Hematopoietic multipotent progenitor cell treated with erythropoietin and hydrocortisone succinate and interleukin-3 and kit ligand, for 8 days (in vitro differentiated cells): ENCODE data around the gene PLA2G2C.
A peak's percentile ranks its signal among the peaks of the same experiment; 100 is the strongest.

ENCODE experiments used
- DNase-seq: peaks from one replicate; pipeline ENCODE4 v3.0.0-alpha.2; 2015

The PLA2G2C gene

DNA sequence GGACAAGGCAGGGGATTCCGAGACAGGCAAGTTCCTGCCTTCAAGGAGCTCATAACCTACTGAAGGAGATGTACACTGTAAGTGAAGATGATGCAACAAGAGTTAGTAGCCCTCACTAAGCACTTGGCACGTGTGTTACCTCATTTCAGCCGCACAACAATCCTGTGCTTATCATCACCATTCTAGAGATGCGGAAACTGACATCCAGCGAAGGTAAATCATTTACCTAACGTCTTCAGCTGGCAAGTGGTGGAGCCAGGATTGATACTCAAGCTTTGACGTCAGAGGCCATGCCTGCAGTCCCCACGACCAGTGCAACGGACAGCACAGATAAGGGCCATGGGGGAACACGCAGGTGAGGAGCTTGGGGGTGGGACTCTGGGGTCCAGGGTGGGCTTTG is 3.3 kb downstream of the PLA2G2C start:
- no peak for DNase-seq

DNA sequence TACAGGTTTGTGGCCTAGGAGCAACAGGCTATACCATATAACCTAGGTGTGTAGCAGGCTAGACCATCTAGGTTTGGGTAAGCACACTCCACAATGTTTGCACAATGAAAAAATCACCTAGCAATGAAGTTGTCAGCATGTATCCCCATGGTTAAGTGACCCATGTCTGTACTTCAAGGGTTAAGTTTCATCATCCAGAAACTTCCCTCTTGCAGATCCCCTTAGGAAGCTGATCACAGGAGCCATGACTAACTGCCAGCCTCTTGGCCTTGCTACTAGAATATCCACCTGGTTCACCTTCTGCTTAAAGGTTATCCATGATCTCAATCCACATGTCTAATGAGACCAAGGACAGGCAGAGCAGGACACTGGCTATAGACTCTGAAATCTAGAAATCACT is 3.9 kb downstream of the PLA2G2C start:
- no peak for DNase-seq

DNA sequence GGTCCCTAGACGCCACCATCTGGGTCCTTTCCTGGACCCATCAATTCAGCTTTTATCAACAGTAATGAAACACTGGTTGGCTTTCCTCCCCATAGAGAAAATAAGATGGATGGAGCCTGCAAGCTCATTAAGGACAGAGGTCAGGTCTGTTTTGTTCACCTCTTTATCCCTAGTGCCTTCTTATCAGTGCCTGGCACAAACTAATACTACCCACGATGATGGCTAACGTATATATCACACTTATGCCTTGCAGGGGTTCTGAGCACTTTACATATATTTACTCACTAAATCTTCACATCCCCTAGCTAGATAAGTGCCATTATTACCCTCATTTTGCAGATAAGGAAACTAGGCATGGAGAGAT is 5.5 kb downstream of the PLA2G2C start:
- peak; percentile 44 for DNase-seq

DNA sequence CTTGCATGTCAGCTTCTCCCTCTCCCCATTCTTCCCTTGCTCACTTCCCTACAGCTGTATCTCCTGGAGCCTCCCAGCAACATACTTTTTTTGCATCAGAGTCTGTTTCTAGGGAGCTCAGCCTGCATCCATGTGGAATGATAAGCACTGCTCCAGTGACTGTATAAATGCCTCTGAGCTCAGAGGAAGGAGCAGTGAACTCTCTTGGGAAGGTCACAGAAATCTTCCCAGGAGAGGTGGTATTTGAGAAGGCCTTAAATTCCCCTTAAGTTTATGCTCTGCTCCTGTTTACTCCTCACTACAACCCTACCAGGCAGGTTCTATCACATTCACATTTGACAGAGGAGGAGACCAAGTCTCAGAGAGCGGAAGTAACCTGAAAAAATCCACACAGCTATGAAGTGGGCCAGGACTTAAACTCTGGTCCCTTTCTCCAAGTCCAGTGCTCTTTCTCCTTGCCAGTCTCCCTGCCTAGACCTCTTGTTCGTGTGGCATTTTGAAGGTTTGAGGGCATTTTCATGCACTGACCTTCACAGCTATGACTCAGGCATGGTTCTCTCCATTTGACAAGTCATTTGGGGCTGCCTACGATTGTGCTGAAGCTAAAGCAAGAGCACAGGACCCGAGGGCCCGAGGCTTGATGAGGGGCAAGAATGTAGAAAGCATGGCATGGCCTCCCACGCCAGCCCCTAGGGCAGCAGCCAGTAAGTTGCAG is 6.0 kb downstream of the PLA2G2C start:
- DNase-seq: no peak

DNA sequence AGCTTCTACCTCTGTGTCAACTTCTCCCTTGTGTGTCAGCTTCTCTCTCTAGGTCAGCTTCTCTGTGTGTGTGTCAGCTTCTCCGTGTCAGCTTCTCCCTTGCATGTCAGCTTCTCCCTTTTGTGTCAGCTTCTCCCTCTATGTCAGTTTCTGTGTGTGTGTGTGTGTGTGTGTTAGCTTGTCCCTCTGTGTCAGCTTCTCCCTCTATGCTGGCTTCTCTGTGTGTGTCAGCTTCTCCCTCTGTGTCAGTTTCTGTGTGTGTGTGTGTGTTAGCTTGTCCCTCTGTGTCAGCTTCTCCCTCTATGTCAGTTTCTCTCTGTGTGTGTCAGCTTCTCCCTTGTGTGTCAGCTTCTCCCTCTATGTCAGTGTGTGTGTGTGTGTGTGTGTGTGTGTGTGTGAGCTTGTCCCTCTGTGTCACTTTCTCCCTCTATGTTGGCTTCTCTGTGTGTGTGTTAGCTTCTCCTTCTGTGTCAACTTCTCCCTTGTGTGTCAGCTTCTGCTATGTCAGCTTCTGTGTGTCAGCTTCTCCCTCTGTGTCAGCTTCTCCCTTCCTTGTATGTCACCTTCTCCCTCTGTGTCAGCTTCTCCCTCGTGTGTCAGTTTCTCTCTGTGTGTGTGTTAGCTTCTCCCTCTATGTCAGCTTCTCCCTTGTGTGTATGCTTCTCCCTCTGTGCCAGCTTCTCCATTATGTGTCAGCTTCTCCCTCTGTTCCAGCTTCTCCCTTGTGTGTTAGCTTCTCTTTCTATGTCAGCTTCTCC is 6.8 kb downstream of the PLA2G2C start:
- DNase-seq: no peak

DNA sequence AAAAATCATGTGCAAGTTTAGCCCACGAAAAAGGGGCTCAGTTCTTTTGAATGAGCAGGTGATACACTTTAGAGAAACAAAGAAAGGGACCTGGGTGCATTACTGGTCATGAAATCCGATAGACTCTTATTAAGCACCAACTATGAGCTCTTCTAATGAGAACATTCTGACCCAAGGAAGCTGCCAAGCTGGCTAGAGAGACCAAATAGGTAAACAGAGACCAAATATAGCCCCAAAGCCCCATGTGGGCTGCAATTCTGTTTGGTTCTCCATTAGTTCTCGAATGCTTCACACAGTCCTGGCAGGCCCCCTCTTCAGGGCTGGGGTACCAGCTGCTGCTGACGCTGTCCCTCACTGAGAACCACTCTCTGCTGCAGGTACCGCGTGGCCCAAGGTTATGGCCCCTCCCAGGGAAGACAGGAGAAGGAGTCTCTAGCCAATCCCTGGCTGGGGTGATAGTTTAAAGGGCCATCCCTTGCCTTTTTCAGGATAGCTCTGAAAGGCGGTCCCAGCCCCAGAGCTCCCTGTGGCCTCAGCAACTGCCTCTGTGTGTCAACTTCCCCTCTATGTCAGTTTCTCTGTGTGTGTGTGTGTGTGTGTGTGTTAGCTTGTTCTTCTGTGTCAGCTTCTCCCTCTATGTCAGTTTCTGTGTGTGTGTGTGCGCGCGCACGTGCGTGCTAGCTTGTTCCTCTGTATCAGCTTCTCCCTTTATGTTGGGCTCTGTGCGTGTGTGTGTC is 7.5 kb downstream of the PLA2G2C start:
- no peak for DNase-seq

- no peak for DNase-seq
These were observed 11.2 kb downstream of the PLA2G2C start for GRCh38 chr1:20174937-20175666.

DNA sequence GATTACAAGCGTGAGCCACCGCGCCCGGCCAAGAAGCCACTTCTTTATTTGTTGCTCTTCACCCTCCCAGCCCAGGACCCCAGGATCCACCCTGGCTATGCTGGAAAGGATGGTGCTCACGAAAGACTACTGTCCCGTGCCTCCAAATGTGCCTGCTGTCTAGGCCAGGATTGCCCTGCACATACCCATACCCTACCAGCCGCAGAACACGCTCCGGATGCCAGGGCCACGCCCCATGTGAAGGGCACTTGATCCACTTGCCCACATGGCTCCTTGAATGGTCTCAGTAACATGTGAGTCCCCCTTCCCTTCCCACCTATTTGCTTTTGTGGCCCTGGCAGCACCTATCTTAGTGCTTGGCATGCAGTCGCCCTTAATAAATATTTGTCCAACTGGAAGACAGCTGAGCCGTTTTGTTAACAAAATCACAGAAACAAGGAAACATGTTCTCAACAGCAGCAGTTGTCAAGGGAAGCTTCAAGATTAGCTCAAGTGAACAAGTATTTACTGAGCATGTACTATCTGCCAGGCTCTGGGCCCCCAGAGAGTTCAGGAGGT is 14.2 kb downstream of the PLA2G2C start:
- no peak for DNase-seq

DNA sequence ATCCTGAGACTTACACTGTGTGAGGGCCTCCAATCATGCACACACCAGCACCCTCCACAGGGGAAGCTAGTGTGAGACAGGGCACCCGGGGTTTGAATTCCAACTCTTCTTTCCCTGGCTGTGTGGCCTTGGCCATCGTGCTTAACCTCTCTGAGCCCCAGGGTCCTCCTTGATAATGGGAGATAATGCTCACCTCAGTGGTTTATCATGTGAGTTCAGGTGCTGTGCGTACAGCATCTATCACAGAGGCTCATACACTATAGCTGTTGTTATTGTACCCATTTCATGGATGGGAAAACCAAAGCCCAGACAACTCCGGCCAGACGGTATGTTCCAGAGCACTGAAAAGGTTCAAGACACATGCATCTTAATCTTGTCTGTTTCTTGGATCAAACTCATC is 16.4 kb downstream of the PLA2G2C start:
- DNase-seq: no peak

DNA sequence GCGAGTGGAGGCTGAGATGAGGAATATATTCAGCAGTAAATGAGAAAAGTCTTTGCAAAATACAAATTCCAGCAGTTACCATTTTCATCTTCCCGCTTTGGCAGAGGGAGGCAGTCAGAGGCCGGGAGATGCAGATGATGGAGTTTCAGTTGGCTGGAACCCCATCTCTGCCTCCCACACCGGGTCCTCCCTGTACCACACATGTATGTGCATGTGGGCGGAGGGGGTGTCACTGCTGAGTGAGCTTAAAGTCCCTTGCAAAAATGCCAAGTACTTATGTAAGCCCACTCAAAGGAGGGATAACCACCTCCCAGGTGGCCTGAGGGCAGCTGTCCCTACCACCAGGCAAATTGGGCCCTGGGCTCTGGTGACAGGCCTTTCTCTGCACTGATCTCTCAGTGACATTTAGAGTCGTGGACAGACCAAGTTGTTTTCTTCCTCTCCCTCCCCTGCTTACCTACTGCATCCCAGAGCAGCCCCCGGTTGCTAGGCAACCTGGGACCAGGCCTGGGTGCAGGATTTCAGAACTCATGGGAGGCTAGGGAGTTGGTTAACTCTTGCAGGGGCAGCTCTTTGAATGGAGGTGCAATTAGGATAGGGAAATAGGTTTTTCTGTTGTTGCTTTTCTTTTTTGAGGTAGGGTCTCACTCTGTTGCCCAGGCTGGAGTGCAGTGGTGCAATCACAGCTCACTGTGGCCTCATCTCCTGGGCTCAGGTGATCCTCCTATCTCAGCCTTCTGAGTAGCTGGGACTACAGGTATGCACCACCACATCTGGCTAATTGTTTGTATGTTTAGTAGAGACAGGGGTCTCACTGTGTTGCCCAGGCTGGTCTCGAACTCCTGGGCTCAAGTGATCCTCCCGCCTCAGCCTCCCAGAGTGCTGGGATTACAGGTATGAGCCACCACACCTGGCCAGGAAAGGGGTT is 17.5 kb downstream of the PLA2G2C start:
- no peak for DNase-seq

DNA sequence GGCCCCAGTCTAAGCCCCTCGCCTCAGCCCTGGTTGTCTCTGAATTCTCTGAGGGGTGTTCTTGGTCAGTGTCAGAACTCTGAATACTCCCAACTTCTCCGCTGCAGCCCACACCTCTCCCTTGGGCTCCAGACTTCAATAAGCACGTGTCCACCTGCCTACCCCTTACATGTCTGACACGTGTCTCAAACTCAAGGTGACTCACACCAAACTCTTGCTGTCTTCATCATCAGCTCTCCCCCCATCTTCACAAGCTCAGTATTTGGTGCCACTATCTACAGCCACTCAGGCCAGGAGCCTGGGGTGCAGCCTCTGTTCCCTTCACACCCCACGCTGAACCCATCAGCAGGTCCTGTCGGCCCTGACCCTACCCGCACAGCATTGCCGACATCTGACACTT is 19.2 kb downstream of the PLA2G2C start:
- DNase-seq: no peak

- no peak for DNase-seq
These were observed 20.3 kb downstream of the PLA2G2C start for GRCh38 chr1:20166051-20166450.

DNA sequence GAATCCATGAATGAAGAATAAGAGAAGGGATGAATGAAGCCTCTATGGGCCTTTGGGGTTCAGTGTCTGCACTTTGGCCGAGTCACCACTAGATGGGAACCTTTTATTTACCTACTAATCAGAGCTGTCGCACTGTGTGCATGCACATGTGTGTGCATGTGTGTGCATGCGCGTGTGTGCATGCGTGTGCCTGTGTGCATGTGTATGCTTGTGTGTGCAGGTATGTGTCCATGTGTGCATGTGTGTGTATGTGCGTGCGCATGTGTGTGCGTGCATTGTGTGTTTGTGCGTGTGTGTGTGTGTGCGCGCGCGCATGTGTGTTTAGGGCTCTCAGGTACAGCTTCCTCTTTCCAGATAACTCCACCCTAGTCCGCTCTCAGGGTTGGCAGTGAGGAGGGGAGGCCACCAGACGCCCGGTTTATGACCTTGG is 20.8 kb downstream of the PLA2G2C start:
- DNase-seq: peak; percentile 72

DNA sequence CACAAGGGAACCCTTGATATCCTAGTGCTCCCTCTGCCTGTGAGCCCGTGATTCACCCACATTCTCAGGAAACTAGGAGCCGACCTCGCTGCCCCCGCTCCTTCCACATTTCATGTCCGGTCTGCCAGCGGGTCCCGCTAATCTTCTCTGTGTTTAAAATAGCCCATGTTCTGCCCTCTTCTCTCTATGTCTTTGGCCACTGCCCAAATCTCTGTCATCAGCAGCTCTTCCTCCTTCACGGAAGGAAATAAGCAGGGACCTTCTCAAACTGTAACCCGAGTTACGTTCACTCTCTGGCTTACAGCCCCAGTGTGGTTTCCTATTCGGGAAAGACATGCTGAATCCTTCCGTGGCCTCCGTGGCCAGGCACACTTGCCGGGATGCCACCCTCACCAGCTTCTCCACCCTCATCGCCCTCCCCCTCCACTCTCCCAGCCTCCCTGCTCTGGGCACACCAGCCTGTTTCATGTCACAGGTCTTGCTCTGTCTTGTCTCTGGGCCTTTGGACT is 21.6 kb downstream of the PLA2G2C start:
- DNase-seq: no peak

GRCh38 chr1:20160034-20160433 is 26.3 kb downstream of the PLA2G2C start:
- no peak for DNase-seq

GRCh38 chr1:20158358-20159070 is 27.8 kb downstream of the PLA2G2C start:
- DNase-seq: no peak

DNA sequence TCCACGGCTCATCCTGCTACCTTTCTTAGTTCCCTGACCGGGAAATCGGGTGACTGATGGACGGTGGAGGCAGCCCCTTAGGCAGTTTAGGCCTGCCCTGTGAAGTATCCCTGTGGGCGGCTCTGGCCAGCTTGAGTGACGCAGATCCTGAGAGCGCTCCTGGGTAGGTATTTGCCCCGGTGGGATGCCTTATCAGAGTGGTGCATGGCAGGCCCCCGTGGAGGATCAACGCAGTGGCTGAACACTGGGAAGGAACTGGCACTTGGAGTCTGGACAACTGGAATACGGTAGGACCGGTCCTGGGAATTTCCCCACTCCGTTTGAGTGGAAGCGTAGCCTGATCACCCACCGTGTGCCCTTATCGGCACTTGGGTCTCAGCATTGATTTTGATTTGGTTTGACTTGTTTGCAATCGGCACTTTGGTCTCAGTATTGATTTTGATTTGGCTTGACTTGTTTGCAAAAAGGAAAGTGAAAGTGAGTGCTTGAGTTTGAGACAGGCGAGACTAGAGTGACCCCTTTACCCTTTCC is 32.0 kb downstream of the PLA2G2C start:
- no peak for DNase-seq

- DNase-seq: no peak
These were observed 33.3 kb downstream of the PLA2G2C start for GRCh38 chr1:20153000-20153418.

- no peak for DNase-seq
These were observed 33.8 kb downstream of the PLA2G2C start for GRCh38 chr1:20152599-20152930.

- peak; percentile 77 for DNase-seq
These were observed 34.3 kb downstream of the PLA2G2C start for GRCh38 chr1:20151906-20152598.
